HCT116 (cell line): ENCODE results near the gene CCDC92. TPM values are rescaled to one million over a fixed set of nuclear protein-coding genes. Genes with fewer than 3 reads are reported as not detected.

Source experiments
- ATAC-seq: fragments of 200-7000 bp; cut with Tn5 transposase; 2 replicates; pipeline ENCODE4 v1.9.1; 2020; ENCODE audit warnings: mild to moderate bottlenecking, moderate library complexity
- BruUV-seq: library from RNA; stranded (reverse); fragments of 400-500 nt; replicated peaks from 2 replicates; lab custom pipeline; 2021; lab: Mats Ljungman, UMichigan
- CTCF ChIA-PET: fragments of 300-600 bp; sonication (Branson Sonifier 250); formaldehyde crosslinking; loops from one replicate; lab custom pipeline; 2021; ENCODE audit warnings: antibody characterized with exemption; lab: Charles Lee
- POLR2A ChIA-PET: fragments of 300-600, 350-600 bp; sonication (Branson Sonifier 250); formaldehyde crosslinking; loops from one replicate; lab custom pipeline; 2021; ENCODE audit warnings: antibody characterized with exemption; lab: Charles Lee
- RAD21 ChIA-PET, 2 experiments: fragments of 300-600 bp; sonication (Branson Sonifier 250); formaldehyde crosslinking; loops; one replicate each; lab custom pipeline; 2023; ENCODE audit warnings: low total read pairs in 2 of 2; ENCODE audit not compliant: uncharacterized antibody in 2 of 2, unreplicated experiment in 2 of 2, low non-redundant PET in 1 of 2; lab: Charles Lee
- DNase-seq: peaks from one replicate; pipeline ENCODE4 v3.0.0-alpha.2; 2010; ENCODE audit warnings: low read depth, low spot score
- H2AFZ ChIP-seq: fragments of 200-600 bp; shearing (Covaris generic), sonication (generic); 2 replicates; pipeline ENCODE4 v1.6.1; 2017; ENCODE audit warnings: low read depth, mixed run types, mixed read lengths, antibody characterized with exemption, low read length; ENCODE audit not compliant: poor library complexity, severe bottlenecking
- H3K27ac ChIP-seq: 2 replicates; pipeline ENCODE4 v1.5.1; 2012; ENCODE audit warnings: low read depth, low read length
- H3K27me3 ChIP-seq: fragments of 200-600 bp; sonication (generic); 2 replicates; pipeline ENCODE4 v1.6.1; 2016; ENCODE audit warnings: mixed run types, low read length, mixed read lengths; ENCODE audit not compliant: insufficient read depth
- H3K36me3 ChIP-seq, 2 experiments: fragments of 200-500 bp in 1 of 2; fragments of 200-600 bp in 1 of 2; sonication (Bioruptor generic) in 1 of 2; sonication (generic) in 1 of 2; 2 replicates each; pipeline versions ENCODE4 v1.5.1 to v1.6.1; 2014 to 2016; ENCODE audit warnings: low read length in 2 of 2, inconsistent platforms in 1 of 2, mixed read lengths in 1 of 2, mixed run types in 1 of 2; ENCODE audit not compliant: insufficient read depth in 2 of 2, control insufficient read depth in 1 of 2
- H3K4me1 ChIP-seq, 2 experiments: fragments of 200-600 bp in 1 of 2; sonication (generic) in 1 of 2; 2 replicates each; pipeline versions ENCODE4 v1.5.1 to v1.6.1; 2012 to 2017; ENCODE audit warnings: low read length in 2 of 2, inconsistent platforms in 1 of 2, mild to moderate bottlenecking in 1 of 2, mixed read lengths in 1 of 2, mixed run types in 1 of 2, moderate library complexity in 1 of 2; ENCODE audit not compliant: insufficient read depth in 2 of 2, control insufficient read depth in 1 of 2
- H3K4me2 ChIP-seq: fragments of 200-600 bp; sonication (generic); 2 replicates; pipeline ENCODE4 v1.6.1; 2017; ENCODE audit warnings: mixed run types, low read length, mixed read lengths
- H3K4me3 ChIP-seq, 2 experiments: fragments of 200-600 bp in 1 of 2; sonication (generic) in 1 of 2; replicated peaks in 1 of 2; 2 replicates each; pipeline ENCODE4 v1.5.1; 2011 to 2016; ENCODE audit warnings: low read length in 2 of 2, control low read depth in 1 of 2, low read depth in 1 of 2, mild to moderate bottlenecking in 1 of 2, mixed read lengths in 1 of 2, mixed run types in 1 of 2
- H3K79me2 ChIP-seq: fragments of 200-600 bp; sonication (generic); 2 replicates; pipeline ENCODE4 v1.6.1; 2017; ENCODE audit warnings: mild to moderate bottlenecking, mixed run types, low read length, moderate library complexity, mixed read lengths; ENCODE audit not compliant: insufficient read depth
- H3K9ac ChIP-seq: fragments of 200-600 bp; sonication (generic); 2 replicates; pipeline ENCODE4 v1.6.1; 2016; ENCODE audit warnings: low read length, mixed read lengths
- H3K9me2 ChIP-seq: fragments of 200-600 bp; sonication (generic), shearing (Covaris generic); 2 replicates; pipeline ENCODE4 v1.6.1; 2017; ENCODE audit warnings: mixed run types, mild to moderate bottlenecking, moderate library complexity; ENCODE audit not compliant: insufficient read depth
- H3K9me3 ChIP-seq, 2 experiments: fragments of 200-500 bp in 1 of 2; fragments of 200-600 bp in 1 of 2; sonication (Bioruptor generic) in 1 of 2; sonication (generic) in 1 of 2; 2 replicates each; pipeline ENCODE4 v1.6.1; 2014 to 2017; ENCODE audit warnings: low read length in 2 of 2, mixed read lengths in 2 of 2, inconsistent platforms in 1 of 2, low read depth in 1 of 2, mild to moderate bottlenecking in 1 of 2, mixed run types in 1 of 2, moderate library complexity in 1 of 2; ENCODE audit not compliant: control insufficient read depth in 1 of 2, insufficient read depth in 1 of 2
- H4K20me1 ChIP-seq: fragments of 200-600 bp; sonication (generic), shearing (Covaris generic); 2 replicates; pipeline ENCODE4 v1.6.1; 2017; ENCODE audit warnings: mixed run types, mild to moderate bottlenecking, moderate library complexity; ENCODE audit not compliant: insufficient read depth
- CEBPB ChIP-seq: IDR thresholded peaks from 2 replicates; pipeline ENCODE4 v1.6.1; 2012; ENCODE audit warnings: low read depth
- EZH2 ChIP-seq: fragments of 200-600 bp; sonication (generic); IDR thresholded peaks from 2 replicates; pipeline ENCODE4 v1.6.1; 2017; ENCODE audit warnings: antibody characterized with exemption, mixed run types
- POLR2A ChIP-seq: IDR thresholded peaks from 2 replicates; pipeline ENCODE4 v1.7.0; 2011; ENCODE audit warnings: borderline replicate concordance; ENCODE audit not compliant: insufficient read depth, insufficient read length; ENCODE audit errors: extremely low read depth
- ZBTB33 ChIP-seq: IDR thresholded peaks from 2 replicates; pipeline ENCODE4 v1.6.1; 2011; ENCODE audit warnings: mild to moderate bottlenecking, low read length, moderate library complexity; ENCODE audit not compliant: insufficient replicate concordance; ENCODE audit errors: extremely low read depth
- intact Hi-C: fragments of 100-400 bp; cut with micrococcal nuclease; formaldehyde crosslinking; loops from 2 replicates; pipeline ENCODE4 v1.10.0; 2022
- total RNA-seq: library from RNA; stranded (reverse); gene quantifications from one replicate; pipeline ENCODE4 v1.2.1, GENCODE V29; 2021; ENCODE audit not compliant: unreplicated experiment
- TF ChIP-seq, protein P1 (sequence below): IDR thresholded peaks from 2 replicates; pipeline ENCODE4 v1.6.1; 2012; ENCODE audit warnings: low read depth

Gene CCDC92
- total RNA-seq, 1 experiment from 2014 or later: 9.7 TPM

DNA sequence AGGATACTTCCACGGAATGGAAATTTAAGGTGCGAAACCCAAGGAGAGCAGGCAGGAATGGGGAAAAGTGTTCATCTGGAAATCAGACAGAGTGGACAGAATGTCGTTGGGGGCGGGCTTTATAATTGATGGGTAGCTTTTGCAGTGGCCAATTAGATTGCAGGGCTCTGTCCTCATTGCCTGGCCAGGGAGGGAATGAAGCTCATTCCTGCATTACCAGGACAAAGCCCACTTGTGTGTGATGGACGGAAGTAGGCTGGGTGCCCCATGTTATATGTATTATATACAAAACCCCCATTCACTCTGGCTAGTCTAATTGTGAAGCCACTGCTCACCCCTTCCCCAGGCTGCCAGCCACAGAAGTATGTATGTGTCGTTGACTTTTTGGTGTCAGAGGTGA is 23.9 kb upstream of the CCDC92 start (continued):
- no peak for TF ChIP-seq ZBTB33

GRCh38 chr12:123995023-123995748 is 22.6 kb upstream of the CCDC92 start:
- DNase-seq (no peak), ATAC-seq (no peak)
- H3K36me3 ChIP-seq: peaks cover 10 to 11% of the 10 kb centered on the region in 2 experiments; a peak in 3 of 4 replicates
- H3K27ac ChIP-seq: no peak overlapping the region
- H4K20me1 ChIP-seq: no peaks in the 10 kb centered on the region
- intact Hi-C loops: no loop called here
- no peak overlapping the region for H2AFZ ChIP-seq
- H3K4me2 ChIP-seq: no peak overlapping the region
- ChIA-PET CTCF (no interaction called here), POLR2A (no interaction called here), RAD21 (no interaction called here)
- H3K9ac ChIP-seq: no peak overlapping the region
- H3K9me3 ChIP-seq: no peaks in the 10 kb centered on the region
- no peaks in the 10 kb centered on the region for H3K9me2 ChIP-seq
- H3K4me3 ChIP-seq: no peak overlapping the region
- BruUV-seq: no TSS peak
- TF ChIP-seq, protein P1, sequence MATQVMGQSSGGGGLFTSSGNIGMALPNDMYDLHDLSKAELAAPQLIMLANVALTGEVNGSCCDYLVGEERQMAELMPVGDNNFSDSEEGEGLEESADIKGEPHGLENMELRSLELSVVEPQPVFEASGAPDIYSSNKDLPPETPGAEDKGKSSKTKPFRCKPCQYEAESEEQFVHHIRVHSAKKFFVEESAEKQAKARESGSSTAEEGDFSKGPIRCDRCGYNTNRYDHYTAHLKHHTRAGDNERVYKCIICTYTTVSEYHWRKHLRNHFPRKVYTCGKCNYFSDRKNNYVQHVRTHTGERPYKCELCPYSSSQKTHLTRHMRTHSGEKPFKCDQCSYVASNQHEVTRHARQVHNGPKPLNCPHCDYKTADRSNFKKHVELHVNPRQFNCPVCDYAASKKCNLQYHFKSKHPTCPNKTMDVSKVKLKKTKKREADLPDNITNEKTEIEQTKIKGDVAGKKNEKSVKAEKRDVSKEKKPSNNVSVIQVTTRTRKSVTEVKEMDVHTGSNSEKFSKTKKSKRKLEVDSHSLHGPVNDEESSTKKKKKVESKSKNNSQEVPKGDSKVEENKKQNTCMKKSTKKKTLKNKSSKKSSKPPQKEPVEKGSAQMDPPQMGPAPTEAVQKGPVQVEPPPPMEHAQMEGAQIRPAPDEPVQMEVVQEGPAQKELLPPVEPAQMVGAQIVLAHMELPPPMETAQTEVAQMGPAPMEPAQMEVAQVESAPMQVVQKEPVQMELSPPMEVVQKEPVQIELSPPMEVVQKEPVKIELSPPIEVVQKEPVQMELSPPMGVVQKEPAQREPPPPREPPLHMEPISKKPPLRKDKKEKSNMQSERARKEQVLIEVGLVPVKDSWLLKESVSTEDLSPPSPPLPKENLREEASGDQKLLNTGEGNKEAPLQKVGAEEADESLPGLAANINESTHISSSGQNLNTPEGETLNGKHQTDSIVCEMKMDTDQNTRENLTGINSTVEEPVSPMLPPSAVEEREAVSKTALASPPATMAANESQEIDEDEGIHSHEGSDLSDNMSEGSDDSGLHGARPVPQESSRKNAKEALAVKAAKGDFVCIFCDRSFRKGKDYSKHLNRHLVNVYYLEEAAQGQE: no peak
- no peak for TF ChIP-seq EZH2
- TF ChIP-seq POLR2A: no peak
- TF ChIP-seq CEBPB: no peak
- H3K79me2 ChIP-seq: peaks cover 73% of the 10 kb centered on the region
- no peaks in the 10 kb centered on the region for H3K27me3 ChIP-seq
- H3K4me1 ChIP-seq: no peaks in the 10 kb centered on the region
